HG03097 (cell line): Measurements from ENCODE around the gene TRIM31.

Experiments used
- ATAC-seq: cut with Tn5 transposase; IDR thresholded peaks from one replicate; pipeline ENCODE4 v1.9.1; 2021; ENCODE audit not compliant: unreplicated experiment, low FRiP score

The TRIM31 gene

DNA sequence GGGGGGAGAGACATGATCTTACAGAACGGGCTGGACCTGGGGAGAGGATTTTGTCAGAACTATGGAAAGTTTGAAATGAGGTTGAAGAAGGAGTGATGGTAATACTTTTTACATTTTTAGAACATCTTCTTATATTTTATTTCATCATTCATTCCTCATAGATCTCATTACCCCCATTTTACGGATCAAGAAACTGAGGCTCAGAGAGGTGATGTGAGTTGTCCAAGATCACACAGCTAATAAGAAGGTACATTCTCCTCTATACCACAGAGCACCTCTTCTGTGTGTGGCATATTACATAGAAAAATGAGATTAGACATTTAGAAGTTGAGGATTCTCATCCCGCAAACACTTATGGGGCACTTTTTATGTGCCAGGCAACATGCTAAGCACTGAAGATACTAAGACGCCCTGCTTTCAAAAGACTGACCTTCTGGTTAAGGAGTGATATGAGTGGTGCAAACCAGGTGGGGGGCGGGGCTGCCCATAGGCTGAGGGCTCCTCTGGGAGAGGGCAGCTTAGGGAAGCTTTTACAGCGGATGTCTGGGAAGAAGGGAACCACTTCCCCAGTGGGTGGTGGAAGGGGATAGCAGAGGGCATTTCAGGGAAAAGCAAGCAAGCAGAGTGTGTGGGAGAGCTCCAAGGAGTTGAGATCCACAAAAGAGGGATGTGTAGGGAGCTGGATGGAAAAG, 19.9 kb downstream of the TRIM31 start:
- ATAC-seq: no peak

DNA sequence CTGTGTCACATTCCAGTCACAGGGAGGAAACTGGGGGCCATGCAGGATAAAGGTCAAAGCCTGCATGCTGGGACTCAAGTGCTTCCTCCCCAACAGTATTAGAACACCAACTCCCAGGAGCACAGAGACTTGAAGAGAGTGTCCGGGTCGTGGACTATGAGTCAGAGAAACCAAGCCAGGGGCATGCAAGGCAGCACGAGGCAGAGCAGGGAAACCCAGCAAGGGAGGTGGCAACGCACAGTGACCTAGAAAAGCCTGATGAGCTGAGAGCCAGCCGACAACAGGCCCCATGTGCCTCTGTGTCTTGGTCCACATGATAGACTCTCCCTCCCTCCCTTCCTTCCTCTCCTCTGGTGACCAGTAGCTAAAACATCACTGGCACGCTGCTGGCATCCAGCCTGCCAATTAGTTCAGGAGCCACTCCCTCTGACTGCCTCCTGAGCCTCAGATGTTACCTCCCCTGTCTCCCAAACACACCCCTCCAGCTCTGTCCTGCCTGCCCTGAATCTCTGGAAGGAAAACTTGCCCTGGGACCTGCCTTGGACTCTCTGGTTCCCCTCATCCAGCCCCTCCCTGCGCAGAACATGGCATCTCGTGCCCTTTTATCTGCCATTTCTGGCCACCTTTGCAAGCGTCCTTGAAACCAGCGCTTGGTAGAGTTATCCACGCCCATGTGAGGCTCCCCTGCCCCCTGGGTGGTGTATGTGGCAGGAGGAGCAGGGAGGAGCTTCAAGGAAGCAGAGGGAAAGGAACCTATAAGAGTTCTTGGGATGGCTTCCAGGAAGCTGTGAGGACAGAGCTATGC, 21.1 kb downstream of the TRIM31 start:
- no peak for ATAC-seq

DNA sequence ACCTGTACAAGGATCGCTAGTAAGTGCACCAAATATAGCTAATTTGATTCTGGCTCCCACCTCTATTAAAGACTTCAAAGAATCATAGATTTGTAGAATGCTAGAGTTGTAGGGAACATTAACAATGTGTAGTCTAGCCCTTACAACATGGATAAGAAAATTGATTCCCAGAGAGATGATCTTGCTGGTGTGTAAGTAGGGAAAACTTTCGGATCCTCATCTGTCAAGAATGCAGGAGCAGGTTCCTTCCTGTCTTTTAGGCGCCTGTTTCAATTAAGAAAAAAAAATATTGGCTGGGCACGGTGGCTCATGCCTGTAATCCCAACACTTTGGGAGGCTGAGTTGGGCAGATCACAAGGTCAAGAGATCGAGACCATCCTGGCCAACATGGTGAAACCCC, 25.0 kb downstream of the TRIM31 start:
- no peak for ATAC-seq

DNA sequence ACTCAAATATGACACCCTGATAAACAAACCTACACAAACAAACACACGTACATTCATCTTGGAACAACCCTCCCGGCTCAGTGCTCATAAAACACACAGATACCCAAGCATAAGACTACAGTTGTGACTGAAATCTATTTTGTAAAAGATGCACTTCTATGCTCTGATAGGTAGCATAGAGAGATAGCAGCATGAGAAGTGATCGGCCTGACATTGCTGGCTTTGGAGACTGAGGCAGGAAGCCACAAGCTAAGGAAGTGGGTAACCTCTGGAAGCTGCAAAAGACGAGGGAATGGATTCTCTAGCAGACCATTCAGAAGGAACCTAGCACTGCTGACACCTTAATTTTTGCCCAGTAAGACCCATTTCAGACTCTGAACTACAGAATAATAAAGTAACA, 35.7 kb downstream of the TRIM31 start:
- no peak for ATAC-seq

DNA sequence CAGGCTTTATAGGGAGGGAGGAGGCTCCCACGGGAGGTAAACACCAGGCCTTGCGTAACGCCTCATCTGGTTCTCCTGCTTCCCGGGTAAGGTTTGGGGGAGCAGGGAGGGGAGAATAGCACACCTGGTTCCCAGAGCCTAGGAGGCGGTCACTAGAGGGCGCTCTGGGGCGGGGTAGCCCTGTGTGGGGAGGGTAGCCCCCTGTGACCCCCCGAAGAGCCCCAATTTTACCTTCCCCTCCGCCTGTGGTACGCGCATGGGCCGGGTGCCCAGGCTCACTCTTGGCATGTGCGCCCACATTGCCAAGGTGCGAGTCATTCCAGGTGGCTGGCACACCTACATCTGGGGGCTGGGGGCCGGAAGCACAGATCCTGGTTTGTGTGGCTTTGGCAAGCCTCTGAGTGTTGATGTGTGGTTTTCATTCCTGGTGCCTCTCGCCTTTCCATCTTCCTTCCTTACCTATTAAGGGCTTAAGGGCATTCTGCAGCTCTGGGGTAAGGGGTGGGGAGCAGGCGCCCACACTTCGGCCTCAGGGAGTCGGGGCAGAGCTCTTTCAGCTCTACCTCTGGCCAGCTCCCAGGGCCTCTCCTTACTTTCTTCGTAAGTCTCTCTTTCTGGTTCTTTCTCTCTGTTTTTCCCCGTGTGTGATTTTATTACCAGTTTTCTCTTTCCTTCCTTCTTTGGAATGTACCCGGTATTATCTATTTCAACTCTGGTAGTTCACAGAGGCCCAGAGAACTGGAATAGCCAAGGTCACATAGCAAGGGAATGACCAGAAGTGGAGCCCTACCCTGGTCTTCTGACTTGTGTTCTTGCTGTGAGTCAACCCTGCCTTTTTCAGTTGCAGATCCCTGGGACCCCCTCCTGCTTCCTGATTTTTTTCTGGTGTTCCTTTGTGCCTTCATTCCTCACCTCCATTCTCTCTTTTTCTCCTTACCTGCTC, 36.8 kb downstream of the TRIM31 start:
- no peak for ATAC-seq

DNA sequence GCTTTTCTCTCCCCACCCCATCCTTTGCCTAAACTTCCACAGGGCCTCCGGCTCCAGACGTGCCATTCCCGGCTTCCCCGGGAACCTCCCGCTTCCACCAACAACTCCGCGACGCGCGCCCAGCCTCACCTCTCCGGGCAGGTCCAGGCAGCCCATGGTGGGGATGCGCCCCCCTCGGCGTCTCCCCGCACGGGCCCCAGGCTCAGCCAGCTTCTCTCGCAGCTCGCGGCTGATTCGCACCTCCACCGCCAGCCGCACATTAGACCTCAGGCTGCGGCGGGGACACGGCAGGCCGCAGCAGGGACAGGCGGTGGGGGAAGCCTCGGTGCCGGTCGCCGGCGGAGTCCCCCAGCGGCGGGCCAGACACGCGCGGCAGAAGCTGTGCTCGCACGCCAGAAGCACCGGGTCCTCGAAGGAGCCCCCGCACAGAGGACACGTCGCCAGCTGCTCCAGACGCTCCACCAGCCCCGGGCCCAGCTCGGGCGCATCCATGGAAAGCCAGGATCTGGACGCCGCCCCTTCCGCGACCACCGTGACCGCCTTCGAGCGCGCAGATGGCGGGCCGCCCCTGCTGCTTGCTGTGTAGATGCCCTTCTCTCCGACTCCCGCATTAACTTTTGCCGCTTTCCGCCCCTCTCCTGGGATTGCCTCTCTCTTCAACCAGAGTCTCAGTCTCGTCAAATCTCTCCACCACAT, 37.6 kb downstream of the TRIM31 start, which contains the start of gene RNF39:
RNF39 (minus strand) TSS at position 676 of the 696 bp plus-strand sequence; CDS start at position 492, 184 bp downstream.
- no peak for ATAC-seq

DNA sequence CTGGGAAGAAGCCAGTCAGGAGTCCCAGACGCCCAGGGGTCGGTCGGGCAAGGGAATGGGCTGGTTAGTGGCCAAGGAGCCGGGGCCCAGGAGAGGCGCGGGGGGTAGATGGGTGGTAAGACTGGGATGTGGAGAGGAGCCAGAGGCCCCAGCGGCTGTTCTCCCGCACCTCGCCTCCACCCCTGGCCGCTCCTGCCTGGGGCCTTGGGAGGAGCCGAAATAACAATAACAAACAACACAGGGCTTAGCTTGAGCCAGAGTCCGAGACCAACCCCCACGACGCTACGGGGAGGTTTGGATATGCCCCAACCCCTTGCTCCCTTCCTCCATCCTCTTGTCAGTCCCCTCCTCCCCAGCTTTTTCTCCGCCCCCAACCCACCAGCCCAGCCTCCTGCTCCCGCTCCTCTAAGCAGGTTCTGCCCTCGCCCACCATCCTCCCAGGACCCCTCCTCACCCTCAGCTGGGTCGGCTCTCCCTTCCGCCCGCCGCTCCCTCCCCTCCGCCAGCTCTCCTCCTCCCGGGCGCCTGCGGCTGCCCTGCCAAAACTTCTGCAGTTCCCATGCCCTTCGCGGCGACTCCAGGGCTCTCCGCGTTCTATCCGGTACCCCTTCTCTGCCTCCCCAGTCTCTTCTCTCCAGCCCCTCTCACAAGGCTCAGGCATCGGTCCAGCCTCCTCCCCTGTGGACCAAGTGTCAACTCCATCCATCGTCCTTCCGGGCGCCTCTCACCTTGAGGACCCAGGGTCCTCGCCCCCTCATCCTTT, 38.4 kb downstream of the TRIM31 start:
- no peak for ATAC-seq

DNA sequence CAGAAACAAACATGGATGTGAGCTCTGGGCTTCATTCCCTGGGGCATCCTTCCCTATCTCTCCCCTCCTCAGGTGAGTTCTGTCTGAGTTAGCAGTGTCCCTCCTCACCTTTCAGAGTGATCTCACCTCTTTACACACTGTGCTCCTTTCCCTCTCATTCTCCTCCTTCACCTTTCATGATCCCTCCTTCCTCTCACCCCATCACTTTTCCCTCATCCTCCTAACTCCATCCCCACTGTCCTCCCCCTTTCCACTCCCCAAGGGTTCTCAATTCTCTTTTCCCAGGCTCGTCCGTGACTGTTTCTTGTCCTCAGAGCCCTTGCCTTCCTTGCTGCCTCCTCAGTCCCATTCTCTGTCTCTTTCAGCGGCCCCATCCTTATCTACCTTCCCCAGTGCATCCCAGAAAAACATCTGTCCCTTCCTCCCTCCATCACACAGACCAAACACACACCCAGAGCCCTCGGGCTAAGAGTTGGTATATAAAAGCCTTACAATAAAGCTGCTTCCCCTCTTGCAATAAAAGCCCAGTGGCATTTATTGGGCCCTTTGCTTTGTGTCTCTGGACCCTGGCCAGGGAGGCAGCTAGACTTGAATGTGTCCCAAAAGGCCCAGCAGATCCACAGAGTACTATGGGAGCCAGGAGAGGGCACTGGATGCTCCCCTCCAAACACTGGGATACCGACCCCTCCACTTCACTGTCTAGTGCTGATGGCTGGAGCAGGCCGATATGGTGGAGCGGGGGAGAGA, 39.2 kb downstream of the TRIM31 start:
- ATAC-seq: no peak

DNA sequence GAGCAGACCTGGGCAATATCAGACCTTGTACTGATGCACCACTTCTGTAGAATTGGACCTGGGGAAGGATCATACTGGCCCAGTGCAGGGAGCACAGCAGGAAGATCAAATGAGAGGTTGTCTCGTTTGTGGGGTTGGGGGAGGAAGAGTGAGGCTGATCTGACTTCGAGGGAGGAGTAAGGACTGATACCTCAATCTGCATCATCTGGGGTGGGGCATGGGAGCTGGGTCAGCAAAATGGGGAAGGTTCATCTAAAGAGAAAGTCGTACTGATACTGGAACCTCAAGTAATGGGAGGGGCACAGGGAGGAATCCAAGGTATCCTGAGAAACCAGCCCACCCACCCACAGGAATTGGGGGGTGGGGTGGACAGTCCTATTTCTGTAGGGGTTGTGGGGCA, 41.0 kb downstream of the TRIM31 start:
- no peak for ATAC-seq

DNA sequence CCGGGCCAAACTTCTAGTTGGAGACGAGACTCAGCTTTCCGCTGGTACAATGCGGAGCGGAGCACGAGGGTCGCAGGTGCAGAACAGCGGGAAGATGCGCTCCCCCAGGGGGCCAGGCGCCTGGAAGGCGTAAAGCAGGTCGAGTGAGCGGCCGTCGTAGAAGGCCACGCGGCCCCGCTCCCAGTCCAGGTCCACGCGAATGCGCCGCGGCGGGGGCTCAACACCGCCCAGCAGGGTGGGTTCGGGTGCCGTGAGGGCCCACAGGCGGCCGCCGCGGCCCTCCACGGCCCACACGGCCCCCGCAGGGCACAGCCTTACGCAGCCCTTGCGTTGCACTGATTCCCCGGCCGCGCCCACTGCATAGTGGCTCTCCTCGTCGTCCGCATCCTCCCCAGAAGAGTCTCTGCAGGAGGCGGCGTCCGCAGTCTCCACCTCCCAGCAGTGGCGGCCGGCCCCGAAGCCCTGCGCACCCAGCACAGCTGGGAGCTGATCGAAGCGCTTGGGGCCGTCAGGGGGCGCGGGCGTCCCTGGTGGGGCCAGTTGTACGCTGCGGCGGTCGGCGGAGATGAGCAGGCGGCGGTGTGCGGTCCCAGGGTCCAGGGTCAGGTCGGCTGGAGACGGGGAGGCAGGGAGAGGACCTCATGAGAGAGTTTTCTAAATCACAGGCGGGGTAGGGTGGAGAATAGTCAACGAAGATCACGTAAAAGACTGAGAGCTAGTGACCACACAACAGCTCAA, 41.6 kb downstream of the TRIM31 start:
- ATAC-seq: no peak

DNA sequence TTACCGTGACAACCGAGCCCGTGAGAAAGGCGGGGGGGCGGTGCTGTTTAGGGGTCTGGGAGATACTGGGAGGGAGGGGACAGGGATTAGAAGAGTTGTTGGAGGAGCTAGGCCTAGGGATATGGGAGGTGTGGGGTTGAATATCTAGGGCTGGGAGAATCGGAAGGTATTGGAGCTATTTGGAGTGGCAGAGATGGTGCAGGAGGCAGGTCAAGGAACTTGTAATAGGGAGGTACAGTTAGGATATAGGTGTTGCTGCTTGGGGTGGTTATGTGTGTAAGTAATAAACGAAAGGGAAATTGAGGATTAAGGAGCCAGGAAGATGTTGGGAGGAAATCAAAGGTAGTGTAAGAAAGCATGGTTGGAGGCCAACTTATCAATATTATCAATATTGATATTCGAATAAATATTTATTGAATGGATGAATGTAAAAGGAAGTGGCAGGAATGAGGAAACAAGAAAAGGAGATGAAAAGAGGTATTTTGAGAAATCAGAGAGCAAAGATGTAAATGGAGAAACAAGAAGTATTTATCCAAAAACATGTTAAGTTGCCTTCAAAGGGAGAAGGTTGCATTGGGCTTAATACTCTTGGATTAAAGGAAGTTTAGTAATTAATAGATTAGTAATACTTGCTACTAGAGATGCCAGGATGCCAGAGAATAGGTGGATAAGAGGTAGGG, 45.3 kb downstream of the TRIM31 start:
- no peak for ATAC-seq

DNA sequence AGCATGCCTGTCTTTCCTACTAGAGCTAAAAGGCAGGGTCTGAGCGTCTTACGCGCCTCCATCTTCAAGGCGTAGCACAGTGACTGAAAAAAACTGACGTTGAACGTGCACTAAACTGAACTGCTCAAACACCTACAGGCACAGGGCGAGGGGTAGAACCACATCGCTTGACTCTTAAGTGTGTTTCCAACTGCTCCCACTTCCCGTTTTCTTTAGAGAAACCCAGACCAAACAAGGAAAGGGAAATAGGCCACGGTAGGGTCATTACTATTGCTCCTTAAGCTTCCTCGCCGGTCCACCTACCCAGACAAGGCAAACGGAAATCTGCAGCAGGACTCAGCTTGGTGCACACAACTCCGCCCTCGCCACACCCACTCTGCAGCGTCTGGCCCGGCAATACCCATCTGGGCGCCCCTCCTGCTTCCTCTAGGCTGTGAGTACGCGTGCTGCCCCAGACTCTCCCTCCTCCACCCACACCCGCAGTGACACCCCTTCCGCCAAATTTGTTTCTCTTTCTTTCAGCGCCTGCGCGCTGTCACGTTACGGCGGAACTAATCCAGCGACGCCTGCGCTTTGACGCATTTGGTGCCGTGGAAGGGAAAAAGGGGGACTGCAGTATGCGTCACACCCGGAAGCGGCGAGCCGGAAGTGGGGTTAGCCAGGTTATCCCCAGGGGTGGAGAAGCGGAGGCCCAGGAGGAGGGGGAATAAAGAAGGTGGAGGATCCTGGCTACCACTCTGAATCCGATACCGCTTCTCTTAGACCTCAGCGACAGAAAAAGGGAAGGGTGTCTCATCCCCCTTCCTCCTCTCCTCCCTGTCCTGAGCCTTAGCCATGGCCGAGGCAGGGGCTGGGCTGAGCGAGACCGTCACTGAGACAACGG, 46.1 kb downstream of the TRIM31 start, which contains the start of gene PPP1R11:
PPP1R11 (plus strand) TSS at position 622 of the 883 bp plus-strand sequence; CDS start at position 835, 213 bp downstream.
- peak; percentile 95 for ATAC-seq

DNA sequence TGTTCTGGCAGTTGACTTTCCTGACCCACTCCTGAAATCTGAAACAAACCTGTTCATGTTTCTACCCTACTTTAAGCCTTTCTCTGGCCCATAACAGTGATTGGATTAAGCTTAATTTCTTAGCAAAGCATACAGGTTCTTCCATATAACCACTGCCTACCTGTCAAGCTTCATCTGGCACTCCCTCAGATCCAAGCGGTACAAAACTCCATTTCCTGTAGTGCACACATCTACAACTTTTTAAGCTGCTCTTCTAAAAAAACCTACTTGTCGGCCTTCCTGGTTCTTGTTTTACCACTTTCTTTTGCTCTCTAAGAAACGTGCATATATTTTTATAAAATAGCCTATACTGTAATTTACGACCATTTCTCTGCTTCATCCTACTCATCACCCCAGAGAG, 46.8 kb downstream of the TRIM31 start:
- no peak for ATAC-seq

DNA sequence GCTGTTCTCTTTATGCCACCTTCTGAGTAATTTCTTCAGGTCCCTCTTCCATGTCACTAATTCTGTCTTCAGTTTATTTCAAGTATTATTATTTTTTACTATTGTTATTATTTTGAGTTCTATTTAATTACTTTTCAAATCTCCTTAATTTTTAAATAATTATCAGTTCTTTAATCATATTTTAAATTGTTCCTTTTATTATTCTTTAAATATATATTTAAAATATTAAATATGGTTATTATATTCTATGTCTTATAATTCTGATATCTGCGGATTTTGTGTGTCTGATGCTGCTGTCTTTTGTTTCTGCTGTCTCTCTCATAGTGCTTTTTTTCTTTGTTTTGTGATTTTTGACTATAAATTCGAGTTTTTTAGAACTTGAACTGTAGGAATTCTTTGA, 49.6 kb downstream of the TRIM31 start:
- no peak for ATAC-seq

DNA sequence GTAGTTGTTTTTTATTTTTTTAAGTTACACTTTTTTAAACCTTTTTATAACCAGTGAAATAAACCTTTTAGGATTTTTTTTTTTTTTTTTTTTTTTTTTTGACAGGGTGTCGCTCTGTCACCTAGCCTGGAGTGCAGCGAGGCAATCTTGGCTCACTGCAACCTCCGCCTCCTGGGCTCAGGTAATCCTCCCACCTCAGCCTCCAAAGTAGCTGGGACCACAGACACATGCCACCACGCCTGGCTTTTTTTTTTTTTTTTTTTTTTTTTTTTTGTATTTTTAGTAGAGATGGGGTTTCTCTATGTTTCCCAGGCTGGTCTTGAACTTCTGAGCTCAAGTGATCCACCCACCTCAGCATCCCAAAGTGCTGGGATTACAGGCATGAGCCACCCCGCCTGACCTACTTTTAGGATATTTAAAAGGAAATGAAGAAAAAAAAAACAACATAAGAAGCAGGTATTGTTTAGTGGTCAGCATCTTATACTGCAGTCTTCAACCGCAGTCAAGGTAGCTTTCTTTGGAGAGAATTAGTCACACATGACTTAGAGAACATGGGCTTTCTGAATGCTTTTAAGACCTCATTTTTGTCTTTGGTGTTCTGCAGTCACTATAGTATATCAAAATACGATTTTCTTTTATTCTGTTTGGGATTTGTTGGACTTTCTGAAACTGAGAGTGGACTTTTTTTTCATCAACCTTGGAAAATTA, 50.3 kb downstream of the TRIM31 start:
- ATAC-seq: no peak

DNA sequence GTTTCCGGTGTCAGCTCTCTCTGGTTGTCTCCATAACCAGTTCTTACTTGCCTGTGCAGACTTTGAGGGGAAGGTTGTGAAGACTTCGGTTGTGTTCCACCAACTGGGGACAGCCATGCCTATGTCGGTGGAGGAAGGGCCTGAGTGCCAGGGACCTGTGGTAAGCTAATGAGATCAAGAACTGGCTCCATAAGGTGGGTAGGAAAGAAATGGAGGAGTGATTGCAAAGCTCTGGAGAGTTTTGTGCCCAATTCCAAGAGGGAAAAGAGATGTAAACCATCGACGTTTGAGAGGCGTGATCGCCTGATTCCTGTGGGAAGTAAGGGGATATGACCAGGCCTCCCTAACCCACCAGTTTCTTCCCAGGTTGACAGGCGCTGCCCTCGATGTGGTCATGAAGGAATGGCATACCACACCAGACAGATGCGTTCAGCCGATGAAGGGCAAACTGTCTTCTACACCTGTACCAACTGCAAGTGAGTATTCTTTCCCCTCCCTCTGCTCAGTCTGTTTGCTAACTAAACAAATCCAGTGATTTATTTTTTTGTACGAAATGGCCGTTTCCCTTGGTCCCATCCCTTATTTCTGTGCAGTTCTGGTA, 50.9 kb downstream of the TRIM31 start:
- peak; percentile 8 for ATAC-seq
